Endothelial cell of umbilical vein (primary cell): ENCODE results near the gene IGSF23. TPM values are rescaled to one million over a fixed set of nuclear protein-coding genes. Genes with fewer than 3 reads are reported as not detected.

Source experiments
- BruUV-seq: library from RNA; stranded (reverse); fragments of 400-500 nt; replicated peaks from 2 replicates; lab custom pipeline; 2021; lab: Mats Ljungman, UMichigan
- CTCF ChIA-PET: fragments of 300-600, 350-600 bp; sonication (Branson Sonifier 250); formaldehyde crosslinking; loops from one replicate; lab custom pipeline; 2021; ENCODE audit warnings: antibody characterized with exemption, inconsistent platforms; lab: Charles Lee
- POLR2A ChIA-PET: fragments of 300-600, 350-600 bp; sonication (Branson Sonifier 250); formaldehyde crosslinking; loops from one replicate; lab custom pipeline; 2021; ENCODE audit warnings: antibody characterized with exemption, inconsistent platforms; lab: Charles Lee
- DNase-seq: peaks from one replicate; pipeline ENCODE4 v3.0.0-alpha.2; 2011; ENCODE audit warnings: low read depth, low spot score
- FAIRE-seq: peaks from 2 replicates; lab custom pipeline; 2011; peaks lifted over from hg19 to GRCh38; lab: Jason Lieb, UNC
- H2AFZ ChIP-seq: 2 replicates; pipeline ENCODE4 v1.6.0; 2012; ENCODE audit warnings: low read depth, low read length, control low read depth, inconsistent platforms
- H3K27ac ChIP-seq: 2 replicates; pipeline ENCODE4 v1.5.1; 2011; ENCODE audit warnings: low read depth, mild to moderate bottlenecking, control low read depth, low read length, moderate library complexity; ENCODE audit not compliant: insufficient read depth
- H3K27me3 ChIP-seq, 2 experiments: 2 replicates each; pipeline versions ENCODE4 v1.6.0 to v1.6.1; 2011; ENCODE audit warnings: low read length in 2 of 2, mixed read lengths in 1 of 2; ENCODE audit not compliant: control insufficient read depth in 2 of 2, insufficient read depth in 2 of 2
- H3K36me3 ChIP-seq, 2 experiments: 2 replicates in 1 of 2; 3 replicates in 1 of 2; pipeline ENCODE4 v1.5.1; 2011; ENCODE audit warnings: low read length in 2 of 2, mild to moderate bottlenecking in 1 of 2, moderate library complexity in 1 of 2; ENCODE audit not compliant: control insufficient read depth in 2 of 2, insufficient read depth in 2 of 2; ENCODE audit errors: extremely low read depth in 1 of 2
- H3K4me1 ChIP-seq: 3 replicates; pipeline ENCODE4 v1.5.1; 2011; ENCODE audit warnings: mild to moderate bottlenecking, low read length; ENCODE audit not compliant: control insufficient read depth, insufficient read depth; ENCODE audit errors: extremely low read depth
- H3K4me2 ChIP-seq: 2 replicates; pipeline ENCODE4 v1.6.1; 2011; ENCODE audit warnings: low read length, control low read depth, mixed read lengths; ENCODE audit not compliant: insufficient read depth
- H3K4me3 ChIP-seq, 3 experiments: fragments of 200-600 bp in 1 of 3; sonication (generic), shearing (Covaris generic) in 1 of 3; replicated peaks in 1 of 3; 2 replicates each; pipeline ENCODE4 v1.5.1; 2011 to 2016; ENCODE audit warnings: control low read depth in 3 of 3, low read length in 3 of 3, mild to moderate bottlenecking in 2 of 3, inconsistent platforms in 1 of 3, low read depth in 1 of 3, moderate library complexity in 1 of 3; ENCODE audit not compliant: insufficient read depth in 1 of 3
- H3K79me2 ChIP-seq: 2 replicates; pipeline ENCODE4 v1.6.0; 2012; ENCODE audit warnings: low read length, inconsistent platforms; ENCODE audit not compliant: control insufficient read depth, insufficient read depth
- H3K9ac ChIP-seq: replicated peaks from 2 replicates; pipeline ENCODE3; 2011; ENCODE audit warnings: low read length, control low read depth; ENCODE audit not compliant: insufficient read depth; ENCODE audit errors: extremely low read depth
- H3K9me1 ChIP-seq: replicated peaks from 3 replicates; pipeline ENCODE4 v1.6.0; 2011; ENCODE audit warnings: mild to moderate bottlenecking, low read length; ENCODE audit not compliant: control insufficient read depth, insufficient read depth; ENCODE audit errors: extremely low read depth
- H3K9me3 ChIP-seq: replicated peaks from 2 replicates; pipeline ENCODE4 v1.5.1; 2012; ENCODE audit warnings: low read length, inconsistent platforms; ENCODE audit not compliant: control insufficient read depth, insufficient read depth
- H4K20me1 ChIP-seq: replicated peaks from 2 replicates; pipeline ENCODE3; 2011; ENCODE audit warnings: mild to moderate bottlenecking, low read length; ENCODE audit not compliant: control insufficient read depth, insufficient read depth; ENCODE audit errors: extremely low read depth
- EZH2 ChIP-seq: IDR thresholded peaks from 2 replicates; pipeline ENCODE4 v1.6.1; 2012; ENCODE audit warnings: borderline replicate concordance, low read depth, mild to moderate bottlenecking, moderate library complexity, low read length, inconsistent platforms; ENCODE audit not compliant: severe bottlenecking
- FOS ChIP-seq: IDR thresholded peaks from 2 replicates; pipeline ENCODE4 v1.6.1; 2011; ENCODE audit warnings: mild to moderate bottlenecking, low read length, moderate library complexity, borderline replicate concordance; ENCODE audit not compliant: insufficient read depth
- GATA2 ChIP-seq: IDR thresholded peaks from 2 replicates; pipeline ENCODE4 v1.7.0; 2011; ENCODE audit warnings: low read depth, mild to moderate bottlenecking, moderate library complexity, mixed read lengths, low read length; ENCODE audit not compliant: insufficient read length, insufficient read depth
- JUN ChIP-seq: IDR thresholded peaks from 2 replicates; pipeline ENCODE4 v1.6.1; 2011; ENCODE audit warnings: borderline replicate concordance, low read depth; ENCODE audit not compliant: insufficient read length, insufficient read depth
- MYC ChIP-seq: IDR thresholded peaks from one replicate; pipeline ENCODE4 v1.6.1; 2011; ENCODE audit warnings: mild to moderate bottlenecking, low read depth, low read length
- POLR2A ChIP-seq: IDR thresholded peaks from 2 replicates; pipeline ENCODE4 v1.6.1; 2012; ENCODE audit warnings: low read depth, mild to moderate bottlenecking, control low read depth, low read length
- POLR2AphosphoS5 ChIP-seq: IDR thresholded peaks from 2 replicates; pipeline ENCODE4 v1.6.1; 2012; ENCODE audit warnings: low read depth, mild to moderate bottlenecking, control low read depth, low read length, moderate library complexity; ENCODE audit not compliant: insufficient read depth
- dilution Hi-C: fragments of 300-500 bp; cut with MboI; formaldehyde crosslinking; loops from one replicate; pipeline ENCODE4 v1.15.0; 2019; ENCODE audit warnings: low sequenced_read_pairs; ENCODE audit not compliant: extremely low pct_ligation_motif_present
- intact Hi-C: fragments of 100-400 bp; cut with micrococcal nuclease; formaldehyde crosslinking; loops from one replicate; pipeline ENCODE4 v1.10.0; 2022
- polyA plus RNA-seq, 4 experiments: library from polyadenylated mRNA; depleted of rRNA in 3 of 4; stranded (reverse) in 3 of 4; unstranded in 1 of 4; fragments of >200 nt; gene quantifications; 2 replicates each; pipeline versions ENCODE4 v1.2.1 to v1.2.3, GENCODE V29; 2011 to 2012; ENCODE audit warnings: missing spikeins in 1 of 4
- total RNA-seq: library from RNA; stranded (reverse); gene quantifications from 2 replicates; pipeline ENCODE4 v1.2.3, GENCODE V29; 2021
- TF ChIP-seq, protein P1 (sequence below), 2 donors: IDR thresholded peaks; 1 replicate in 1 of 2; 2 replicates in 1 of 2; pipeline ENCODE4 v1.5.1; 2011; ENCODE audit warnings: low read length in 2 of 2, mild to moderate bottlenecking in 2 of 2, moderate library complexity in 2 of 2, control low read depth in 1 of 2, inconsistent platforms in 1 of 2, low read depth in 1 of 2; ENCODE audit not compliant: insufficient read depth in 1 of 2; ENCODE audit errors: extremely low read depth in 1 of 2
- TF ChIP-seq, protein P2 (sequence below): IDR thresholded peaks from 2 replicates; pipeline ENCODE4 v1.6.1; 2011; ENCODE audit not compliant: insufficient read depth, insufficient read length

The IGSF23 gene
- total and polyA plus RNA-seq, 2 donors (not counting 3 experiments of a cell fraction or from before 2014, with no cell fraction given), result 0.73 TPM; not detected in 1

DNA sequence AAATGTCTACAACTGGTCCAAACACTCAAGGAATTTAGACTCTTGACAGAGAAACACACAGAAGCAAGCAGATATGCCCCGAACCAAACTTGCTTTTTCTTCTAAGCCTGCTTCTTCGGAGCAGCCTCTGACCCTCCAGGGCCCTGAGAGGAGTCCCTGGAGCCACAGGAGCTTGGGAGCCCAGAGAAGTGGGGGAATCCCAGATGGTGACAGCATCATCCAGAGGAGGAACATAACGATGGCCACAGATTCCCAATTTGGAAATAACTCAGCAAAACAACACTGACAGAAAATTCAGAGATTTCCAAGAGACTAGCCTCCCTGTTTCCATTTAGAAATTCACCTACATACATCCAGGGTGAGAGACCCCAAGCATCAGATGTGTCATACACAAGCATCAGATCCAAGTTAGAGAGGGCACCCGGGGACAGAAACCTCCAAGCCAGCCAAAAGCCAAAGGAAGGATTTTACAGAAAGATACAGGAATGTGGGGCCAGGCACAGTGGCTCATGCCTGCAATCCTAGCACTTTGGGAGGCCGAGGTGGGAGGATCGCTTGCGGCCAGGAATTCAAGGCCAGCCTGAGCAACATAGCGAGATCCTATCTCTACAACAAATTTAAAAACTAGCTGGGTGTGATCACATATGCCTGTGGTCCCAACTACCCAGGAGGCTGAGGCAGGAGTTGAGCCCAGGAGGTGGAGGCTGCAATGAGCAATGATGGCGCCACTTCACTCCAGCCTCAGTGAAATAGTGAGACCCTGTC lies 28.3 kb downstream of the IGSF23 start:
- TF ChIP-seq, protein P1, sequence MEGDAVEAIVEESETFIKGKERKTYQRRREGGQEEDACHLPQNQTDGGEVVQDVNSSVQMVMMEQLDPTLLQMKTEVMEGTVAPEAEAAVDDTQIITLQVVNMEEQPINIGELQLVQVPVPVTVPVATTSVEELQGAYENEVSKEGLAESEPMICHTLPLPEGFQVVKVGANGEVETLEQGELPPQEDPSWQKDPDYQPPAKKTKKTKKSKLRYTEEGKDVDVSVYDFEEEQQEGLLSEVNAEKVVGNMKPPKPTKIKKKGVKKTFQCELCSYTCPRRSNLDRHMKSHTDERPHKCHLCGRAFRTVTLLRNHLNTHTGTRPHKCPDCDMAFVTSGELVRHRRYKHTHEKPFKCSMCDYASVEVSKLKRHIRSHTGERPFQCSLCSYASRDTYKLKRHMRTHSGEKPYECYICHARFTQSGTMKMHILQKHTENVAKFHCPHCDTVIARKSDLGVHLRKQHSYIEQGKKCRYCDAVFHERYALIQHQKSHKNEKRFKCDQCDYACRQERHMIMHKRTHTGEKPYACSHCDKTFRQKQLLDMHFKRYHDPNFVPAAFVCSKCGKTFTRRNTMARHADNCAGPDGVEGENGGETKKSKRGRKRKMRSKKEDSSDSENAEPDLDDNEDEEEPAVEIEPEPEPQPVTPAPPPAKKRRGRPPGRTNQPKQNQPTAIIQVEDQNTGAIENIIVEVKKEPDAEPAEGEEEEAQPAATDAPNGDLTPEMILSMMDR (IDR thresholded peaks at IDR 0.05; ENCODE audit: extremely low read depth in 1 of 2, insufficient read depth in 1 of 2, low read depth in 1 of 2, low read length in 2 of 2), result no peak
- TF ChIP-seq POLR2AphosphoS5 (no peak), MYC (no peak), FOS (no peak), JUN (no peak), EZH2 (no peak), GATA2 (no peak), POLR2A (no peak)
- TF ChIP-seq, protein P2, sequence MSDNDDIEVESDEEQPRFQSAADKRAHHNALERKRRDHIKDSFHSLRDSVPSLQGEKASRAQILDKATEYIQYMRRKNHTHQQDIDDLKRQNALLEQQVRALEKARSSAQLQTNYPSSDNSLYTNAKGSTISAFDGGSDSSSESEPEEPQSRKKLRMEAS, result no peak
- ChIA-PET POLR2A (no interaction called here), CTCF (interaction anchor here (0.9 to 1.2 kb wide), 4 partner anchors 15 to 71 kb away, joined by 3 to 8 read pairs (median 4); no protein-coding TSS in a partner anchor)
- Histone ChIP-seq H3K9ac (no peak overlapping the region), H3K4me3 (no peak overlapping the region), H2AFZ (no peak overlapping the region), H3K9me1 (no peaks in the 10 kb centered on the region), H3K27ac (no peak overlapping the region), H3K4me2 (no peak overlapping the region), H4K20me1 (no peaks in the 10 kb centered on the region), H3K79me2 (peaks cover 25% of the 10 kb centered on the region), H3K4me1 (peaks cover 21% of the 10 kb centered on the region), H3K9me3 (no peaks in the 10 kb centered on the region), H3K36me3 (peaks cover 0 to 5% of the 10 kb centered on the region in 2 experiments), H3K27me3 (no peaks in the 10 kb centered on the region)
- DNase-seq (no peak), FAIRE-seq (no peak)
- BruUV-seq, result no TSS peak
- dilution Hi-C loops, result no loop called here
- intact Hi-C loops, result loop anchor here (2.0 kb wide), 1 partner anchor 15 kb away; no protein-coding TSS in a partner anchor
